CD4-positive, alpha-beta T cell treated with Interleukin-2 at 100 ng/mL for 4 hours (primary cell): ENCODE data around the gene HTT.
"Not testable (repeated sequence)": the region's sequence is repeated elsewhere in the genome, so short reads cannot be mapped to it uniquely, and the experiment has no call there.

Source experiments
- DNase-seq: peaks from one replicate; pipeline ENCODE4 v3.0.0-alpha.2; 2020; ENCODE audit warnings: low spot score

HTT gene

DNA sequence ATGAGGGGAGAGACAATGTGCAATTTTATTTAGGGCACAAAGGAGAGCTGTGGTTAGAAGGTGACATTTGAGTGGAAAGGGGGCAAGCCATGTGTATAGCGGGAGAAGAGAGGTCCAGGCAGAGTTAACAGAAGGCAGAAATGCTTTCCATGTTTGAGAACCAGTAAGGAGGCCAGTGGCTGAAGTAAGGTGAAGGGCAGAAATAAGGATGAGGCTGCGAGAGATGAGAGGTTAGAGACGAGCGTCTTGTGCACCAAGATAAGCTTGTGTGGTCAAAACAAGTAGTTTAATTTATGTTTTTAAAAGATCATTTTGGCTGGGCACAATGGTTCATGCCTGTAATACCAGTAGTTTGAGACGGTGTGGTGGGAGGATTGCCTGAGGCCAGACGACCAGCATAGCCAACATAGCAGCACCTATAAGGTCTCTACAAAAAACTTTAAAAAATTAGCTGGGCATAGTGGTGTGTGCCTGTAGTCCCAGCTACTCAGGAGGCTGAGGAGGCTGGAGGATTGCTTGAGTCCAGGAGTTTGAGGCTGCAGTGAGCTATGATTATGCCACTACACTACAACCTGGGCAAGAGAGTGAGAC is 8.5 kb downstream of the HTT start:
- no peak for DNase-seq

DNA sequence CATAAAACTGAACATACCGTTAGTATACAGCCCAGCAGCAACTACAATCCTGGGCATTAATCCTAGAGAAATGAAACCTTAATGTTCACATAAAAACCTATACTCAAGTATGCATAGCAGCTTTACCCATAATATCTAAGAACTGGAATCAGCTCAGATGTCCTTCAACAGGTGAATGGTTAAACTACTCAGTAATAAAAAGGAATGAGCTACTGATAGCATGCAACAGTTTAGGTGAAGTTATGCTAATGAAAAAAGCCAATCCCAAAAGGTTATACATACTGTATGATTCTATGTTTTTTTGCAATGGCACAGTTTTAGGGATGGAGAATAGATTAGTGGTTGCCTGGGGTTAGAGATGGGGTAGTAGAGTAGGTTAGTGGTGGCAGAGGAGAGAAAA is 9.3 kb downstream of the HTT start:
- DNase-seq, result no peak

DNA sequence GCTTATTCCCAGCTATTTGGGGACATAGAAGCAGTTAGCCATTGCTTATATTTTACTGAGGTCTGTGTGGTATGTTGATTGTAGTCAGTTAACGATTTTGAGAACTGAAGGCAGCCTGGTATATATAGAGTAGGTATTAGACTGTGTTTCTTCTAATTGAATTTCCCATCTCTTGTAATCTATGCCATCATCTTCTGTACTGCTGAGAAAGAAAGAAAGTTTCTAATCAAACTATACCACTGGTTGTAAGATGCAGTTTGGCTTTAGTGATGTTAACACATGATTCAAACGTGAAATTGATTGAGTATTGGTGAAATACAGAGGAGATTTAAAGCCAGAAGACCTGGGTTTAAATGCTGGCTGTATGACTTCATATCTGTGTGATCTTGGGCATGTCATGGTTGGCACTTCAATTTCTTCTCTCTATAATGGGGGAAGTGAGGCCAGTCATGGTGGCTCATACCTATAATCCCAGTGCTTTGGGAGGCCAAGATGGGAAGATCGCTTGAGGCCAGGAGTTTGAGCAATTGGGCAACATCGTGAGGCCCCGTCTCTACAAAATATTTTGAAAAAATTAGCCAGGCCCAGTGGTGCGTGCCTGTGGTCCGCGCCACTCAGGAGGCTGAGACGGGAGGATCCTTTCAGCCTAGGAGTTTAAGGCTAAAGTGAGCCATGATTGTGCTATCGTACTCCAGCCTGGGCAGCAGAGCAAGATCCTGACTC is 11.6 kb downstream of the HTT start:
- DNase-seq, result no peak

DNA sequence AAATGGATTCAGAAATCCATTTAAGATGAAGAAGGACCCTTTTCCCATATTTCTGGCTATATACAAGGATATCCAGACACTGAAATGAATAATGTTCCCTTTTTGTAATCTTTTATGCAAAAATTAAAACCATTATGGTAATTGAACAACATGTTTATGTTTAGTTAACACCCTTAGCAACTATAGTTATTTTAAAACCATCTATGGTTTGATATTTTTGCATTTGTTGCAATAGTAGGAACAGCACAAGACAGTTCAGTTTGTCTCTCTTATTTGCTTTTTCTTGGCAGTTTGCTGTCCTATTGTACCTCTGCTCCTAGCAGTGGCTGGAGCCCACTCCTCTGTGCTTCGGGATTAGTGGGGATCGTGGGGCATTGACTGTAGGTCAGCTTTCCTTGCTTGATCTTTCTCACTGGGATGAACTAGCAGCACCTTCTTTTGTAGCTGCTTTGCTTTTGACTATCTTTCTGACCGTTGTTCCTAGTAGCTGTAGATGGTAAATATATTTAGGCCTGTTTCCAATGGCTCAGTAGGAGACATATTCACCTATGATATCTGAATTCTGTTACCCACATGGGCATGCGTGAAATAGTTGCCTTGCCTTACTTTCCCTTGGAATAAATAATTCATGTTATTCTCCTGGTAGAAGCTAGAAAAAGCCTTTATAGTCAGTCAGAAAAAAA is 12.8 kb downstream of the HTT start:
- no peak for DNase-seq

DNA sequence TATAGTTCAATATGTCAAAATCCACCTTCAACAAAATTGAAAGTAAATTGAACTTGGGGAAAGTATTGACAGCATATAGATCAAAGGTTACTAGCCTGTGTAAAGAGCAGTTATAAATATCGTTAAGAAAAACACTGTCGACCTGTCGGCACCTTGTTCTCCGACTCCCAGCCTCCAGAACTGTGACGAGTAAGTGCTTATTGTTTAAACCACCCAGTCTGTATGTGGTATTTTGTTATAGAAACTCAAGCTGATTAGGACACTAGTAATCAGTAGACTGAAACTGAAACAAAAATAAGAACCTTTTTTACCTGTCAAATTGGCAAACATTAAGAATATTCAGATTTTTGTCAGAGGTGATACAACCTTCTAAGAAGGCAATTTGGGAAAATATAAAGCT is 17.0 kb downstream of the HTT start:
- DNase-seq, result no peak

DNA sequence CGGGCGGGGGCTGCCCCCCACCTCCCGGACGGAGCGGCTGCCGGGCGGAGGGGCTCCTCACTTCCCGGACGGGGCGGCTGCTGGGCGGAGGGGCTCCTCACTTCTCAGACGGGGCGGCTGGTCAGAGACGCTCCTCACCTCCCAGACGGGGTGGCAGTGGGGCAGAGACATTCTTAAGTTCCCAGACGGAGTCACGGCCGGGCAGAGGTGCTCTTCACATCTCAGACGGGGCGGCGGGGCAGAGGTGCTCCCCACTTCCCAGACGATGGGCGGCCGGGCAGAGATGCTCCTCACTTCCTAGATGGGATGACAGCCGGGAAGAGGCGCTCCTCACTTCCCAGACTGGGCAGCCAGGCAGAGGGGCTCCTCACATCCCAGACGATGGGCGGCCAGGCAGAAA is 20.2 kb downstream of the HTT start:
- not testable (repeated sequence) for DNase-seq

DNA sequence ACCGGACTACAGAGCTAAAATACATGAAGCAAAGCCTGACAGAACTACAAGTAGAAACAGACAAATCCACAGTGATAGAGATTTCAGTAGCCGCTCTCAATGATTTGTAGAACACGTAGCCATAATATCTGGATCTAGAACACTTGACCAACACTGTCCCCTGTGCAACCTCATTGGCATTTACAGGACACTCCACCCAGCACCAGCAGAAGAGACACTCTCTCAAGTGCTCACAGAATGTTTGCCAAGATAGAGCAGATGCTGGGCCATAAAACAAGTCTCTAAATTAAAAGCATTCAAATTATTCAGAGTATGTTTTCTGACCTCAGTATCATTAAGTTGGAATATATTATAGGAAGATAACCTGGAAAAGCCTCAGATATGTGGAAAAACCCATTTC is 21.7 kb downstream of the HTT start:
- no peak for DNase-seq

DNA sequence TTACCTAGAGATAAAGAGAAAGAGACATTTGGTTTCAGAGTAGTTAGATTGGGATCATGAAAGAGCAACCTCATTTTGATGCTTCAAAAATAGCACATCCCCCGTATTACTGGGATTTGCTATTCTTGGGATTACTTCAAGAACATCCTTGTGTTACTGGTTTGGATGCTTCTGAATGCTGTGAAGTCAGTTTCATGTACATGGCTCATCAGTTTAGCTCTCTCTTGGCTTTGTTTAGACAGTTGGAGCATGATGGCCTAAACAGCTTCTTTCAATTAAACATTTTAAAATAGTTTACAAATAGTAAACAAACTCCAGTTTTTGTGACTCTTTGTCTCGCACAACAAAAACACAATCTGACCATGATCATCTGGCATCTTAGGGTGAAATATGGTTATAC is 23.9 kb downstream of the HTT start:
- no peak for DNase-seq

DNA sequence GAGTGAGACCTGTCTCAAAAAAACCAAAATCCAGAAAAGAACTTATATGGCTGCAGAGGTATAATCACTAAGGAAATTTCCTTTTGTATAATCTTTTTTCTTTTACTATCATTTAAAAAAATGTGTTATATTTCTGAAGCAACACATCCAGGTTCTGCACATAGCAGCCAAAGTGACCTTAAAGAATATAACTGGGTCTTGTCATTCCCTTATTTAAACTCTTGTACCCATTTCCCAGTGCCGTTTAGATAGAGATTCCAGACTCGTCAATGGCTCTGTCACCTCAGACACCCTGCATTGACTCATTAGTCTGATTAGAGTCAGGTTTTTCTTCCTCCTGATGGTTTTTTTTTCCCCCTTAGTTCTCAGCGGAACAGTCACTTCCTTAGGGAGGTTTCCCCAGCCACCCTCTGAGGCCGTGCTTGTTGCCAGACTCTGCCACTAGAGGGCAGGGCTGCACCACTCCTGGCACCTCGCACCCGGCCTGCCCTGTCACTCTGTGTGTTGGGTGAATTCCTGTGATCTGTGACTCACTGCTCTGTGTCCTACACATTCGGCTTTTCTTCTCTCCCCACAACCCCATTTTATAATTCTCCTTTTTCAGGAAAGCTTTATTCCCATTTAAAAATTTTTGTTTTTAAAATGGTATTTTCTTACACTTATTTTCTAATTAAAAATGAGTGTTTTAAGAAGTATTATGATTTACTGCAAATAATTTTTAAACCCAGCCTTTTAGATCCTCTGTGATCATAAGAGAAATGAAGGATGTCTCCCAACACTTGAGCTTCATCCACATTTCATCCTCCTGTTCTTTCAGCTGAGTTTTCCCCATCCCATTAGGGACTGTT is 32.1 kb downstream of the HTT start:
- DNase-seq, result peak; percentile 91

DNA sequence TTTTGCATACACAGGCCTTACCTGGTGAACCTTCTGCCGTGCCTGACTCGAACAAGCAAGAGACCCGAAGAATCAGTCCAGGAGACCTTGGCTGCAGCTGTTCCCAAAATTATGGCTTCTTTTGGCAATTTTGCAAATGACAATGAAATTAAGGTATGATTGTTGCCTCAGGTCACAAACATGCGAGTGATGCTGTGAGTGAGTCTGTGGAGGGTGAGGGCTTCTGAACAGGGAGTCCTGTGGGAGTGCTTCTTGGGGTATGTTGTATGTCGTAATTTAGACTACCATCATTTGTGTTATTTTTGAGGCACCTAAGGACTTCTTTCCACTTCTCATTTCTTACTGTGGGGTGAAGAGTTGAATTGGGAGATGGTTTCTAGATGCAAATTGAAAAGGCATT is 32.8 kb downstream of the HTT start:
- DNase-seq, result no peak

DNA sequence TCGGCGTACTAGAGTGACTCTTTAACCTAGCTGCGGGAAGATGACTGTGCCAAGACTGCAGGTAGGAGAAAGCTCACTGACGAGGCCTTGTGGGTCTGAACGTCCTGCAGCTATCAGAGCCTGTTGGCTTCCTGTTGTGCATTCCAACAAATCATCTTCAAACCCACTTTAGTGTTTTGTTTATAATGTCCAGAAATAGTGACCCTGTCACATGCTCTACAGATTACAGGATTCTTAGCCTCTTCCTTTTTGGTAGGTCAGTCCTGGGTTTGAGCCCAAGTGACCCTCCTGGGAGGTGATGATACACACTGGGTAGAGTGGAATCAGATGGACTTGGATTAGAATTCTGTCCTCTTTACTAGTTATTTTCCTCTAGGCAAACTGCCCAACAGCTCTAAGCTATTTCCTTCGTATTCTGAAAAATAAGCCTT is 33.2 kb downstream of the HTT start:
- DNase-seq, result no peak

DNA sequence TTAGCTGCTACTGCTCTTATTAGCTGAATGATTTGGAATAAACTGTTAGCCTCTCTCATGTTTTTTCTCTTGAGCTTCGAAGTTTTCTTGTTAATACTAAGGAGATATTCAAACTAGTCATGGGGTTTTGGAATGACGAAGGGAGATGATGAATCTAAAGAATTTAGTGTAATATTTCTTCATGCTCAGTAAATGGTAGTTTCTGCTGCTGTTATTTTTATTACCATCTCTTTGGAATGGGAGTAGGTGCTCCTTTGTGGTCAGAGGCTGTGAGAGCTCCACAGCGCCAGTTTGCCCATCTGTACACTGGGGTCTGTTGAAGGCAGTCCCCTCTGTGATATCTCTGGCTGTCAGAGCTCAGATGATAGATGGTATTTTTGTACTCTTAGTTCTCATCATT is 33.7 kb downstream of the HTT start:
- no peak for DNase-seq

DNA sequence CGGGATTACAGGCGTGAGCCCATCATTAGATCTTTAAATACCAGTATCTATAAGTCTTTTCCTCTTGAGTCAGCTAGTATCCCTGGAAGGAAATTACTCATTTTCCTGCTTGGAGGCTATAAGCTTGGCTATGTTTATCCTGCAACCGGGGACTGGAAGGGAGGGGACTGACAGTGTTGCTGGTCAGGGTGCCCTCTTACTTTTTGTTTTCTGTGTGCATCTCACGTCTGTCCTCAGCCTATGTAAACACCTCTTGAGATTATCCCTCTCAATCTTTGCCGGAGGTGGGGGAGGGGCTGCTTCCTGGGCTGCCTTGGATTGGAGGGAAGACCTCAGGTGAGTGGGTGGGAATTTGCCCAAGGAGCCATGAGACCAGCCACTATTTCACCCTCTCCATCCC is 37.0 kb downstream of the HTT start:
- no peak for DNase-seq

DNA sequence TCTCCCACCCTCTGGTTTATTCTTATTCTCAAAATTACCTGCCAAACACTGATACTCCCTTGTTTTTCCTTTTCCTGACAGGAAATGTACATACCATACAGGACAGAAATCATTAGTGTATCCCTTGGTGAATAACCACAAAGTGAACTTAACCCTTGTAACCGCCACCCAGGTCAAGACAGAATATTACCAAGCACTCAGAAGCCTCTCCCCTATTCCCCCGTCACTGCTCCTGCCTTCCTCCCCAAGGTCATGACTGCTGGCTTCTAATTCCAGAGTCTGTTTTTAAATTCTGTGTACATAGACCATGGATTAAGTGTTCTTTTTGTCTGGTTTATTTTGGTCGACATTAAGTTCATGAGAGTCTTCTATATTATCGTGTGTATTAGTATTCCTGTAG is 37.7 kb downstream of the HTT start:
- DNase-seq, result no peak

DNA sequence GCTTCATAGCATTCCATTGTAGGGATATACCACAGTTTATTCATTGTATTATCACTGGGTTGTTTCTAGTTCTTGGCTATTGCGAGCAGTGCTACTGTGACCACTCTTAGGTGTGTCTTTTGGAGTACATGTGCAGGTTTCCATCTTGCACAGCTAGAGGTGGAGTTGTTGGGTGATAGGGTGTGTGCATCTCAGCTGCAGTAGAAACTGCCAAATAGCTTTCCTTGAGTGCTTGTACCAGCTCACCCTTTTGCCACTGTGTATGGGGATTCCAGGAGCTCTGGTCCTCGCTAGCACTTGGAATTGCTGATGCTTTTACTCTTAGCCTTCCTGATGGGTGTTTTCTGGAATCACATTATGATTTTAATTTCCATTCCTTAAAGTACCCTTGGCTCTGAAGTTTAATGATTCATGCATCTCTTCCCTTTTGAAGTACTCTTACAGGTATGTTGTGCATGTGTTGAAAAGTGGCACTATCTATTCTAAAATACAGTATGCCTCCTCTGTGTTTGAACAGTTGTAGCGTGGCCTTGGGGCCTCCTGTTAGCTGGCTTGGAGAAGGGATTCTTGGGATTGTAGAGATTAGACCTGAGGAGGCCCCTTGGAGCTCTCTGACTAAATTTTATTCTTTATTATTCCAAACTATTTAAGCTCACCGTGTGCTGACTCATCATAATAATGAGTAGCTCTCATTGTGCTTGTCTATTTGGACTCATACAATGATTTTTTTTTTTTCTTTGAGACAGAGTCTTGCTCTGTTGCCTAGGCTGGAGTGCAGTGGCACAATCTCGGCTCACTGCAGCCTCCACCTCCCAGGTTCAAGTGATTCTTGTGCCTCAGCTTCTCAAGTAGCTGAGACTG is 38.4 kb downstream of the HTT start:
- no peak for DNase-seq

DNA sequence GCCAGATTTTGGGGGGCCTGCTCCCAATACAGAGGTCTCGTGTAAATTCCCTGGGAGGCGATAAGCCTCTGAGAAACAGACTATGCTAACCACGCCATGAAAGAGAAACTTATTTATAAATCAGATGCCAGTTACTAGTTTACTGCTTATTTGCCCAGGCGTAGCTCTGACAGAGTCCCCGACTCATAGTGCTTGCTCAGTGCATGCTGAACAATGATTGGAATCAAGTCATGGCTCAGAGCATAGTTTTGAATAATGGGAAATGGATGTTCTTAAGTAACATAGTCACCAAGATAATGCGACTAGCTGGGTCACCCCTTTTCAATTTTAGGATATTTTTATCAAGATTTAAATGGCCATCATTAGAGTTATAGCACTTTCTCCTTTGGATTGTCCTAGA is 39.9 kb downstream of the HTT start:
- DNase-seq, result no peak

DNA sequence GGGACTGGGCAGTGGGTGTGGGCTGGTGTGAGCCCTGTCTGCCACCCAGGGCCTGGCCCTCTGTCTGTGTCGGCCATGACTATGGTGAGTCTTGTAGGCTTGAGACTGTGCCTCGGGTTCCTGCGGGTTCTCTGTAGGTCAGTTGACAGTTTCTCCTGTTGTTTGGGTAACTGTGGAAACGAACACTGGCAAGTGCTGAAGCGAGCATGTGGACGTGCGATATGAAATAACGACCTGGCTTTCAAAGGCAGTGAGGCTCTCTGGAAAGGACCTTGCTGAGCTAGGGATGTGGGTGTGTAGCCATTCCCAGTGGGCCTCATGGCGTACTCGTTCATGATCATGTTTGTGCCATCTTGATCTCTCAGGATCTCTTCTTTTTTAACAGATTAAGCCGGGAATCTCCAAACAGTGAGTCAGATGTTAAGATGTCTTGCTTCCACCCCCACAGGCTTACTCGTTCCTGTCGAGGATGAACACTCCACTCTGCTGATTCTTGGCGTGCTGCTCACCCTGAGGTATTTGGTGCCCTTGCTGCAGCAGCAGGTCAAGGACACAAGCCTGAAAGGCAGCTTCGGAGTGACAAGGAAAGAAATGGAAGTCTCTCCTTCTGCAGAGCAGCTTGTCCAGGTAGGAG is 41.3 kb downstream of the HTT start:
- no peak for DNase-seq

DNA sequence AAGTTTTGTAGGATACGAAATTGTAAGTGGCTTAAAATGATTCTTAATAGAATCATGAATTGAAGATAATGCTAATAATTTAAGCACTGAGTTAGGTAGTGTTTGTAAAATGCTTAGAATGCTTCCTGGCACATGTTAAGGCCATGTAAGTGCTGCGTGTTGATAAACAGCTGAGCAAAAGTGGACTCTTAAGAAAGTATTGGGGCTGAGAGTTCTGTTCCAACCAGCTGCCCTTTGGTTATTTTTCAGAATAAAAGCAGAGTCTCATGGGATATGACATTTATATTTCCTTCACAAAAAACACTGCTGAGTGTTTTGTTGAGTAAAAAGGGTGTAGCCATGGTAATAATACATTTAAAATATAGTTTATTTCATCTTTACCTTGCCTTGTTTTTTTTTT is 42.5 kb downstream of the HTT start:
- no peak for DNase-seq

DNA sequence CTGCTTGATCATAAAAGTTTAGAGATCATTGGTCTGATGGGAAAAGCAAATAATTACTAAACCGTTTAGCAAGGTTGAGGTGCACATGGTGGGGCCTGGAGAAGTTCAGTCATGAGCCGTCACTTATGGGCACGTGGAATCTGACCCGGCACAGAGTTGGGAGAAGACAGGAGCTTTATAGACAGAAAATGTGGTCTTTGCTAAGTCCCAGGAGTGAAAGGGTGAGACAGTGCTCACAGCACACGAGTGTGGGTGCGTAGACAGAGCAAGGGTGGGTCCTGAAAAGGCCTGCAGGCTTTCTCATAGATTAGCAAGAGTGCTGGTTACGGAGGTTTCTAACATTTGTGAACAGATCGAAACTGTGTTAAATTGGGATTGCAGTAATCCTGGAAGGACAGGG is 43.8 kb downstream of the HTT start:
- no peak for DNase-seq

DNA sequence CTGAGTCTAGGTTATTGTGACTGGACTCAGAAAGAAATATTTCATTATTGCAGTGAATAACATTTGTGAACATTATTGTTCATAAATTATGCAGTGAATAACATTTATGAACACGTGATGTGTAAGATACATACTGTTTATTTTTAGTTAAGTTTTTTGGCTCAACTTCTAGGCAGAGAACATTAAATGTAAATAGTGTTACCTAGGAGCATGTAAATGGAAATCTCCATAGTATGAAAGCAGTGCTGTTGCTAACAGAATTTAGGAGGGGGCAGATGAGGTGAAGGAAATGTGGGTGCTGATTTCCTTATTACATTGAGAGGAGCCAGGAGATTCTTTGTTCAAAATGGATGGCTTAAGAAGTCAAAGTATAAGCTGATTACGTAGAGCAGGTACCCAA is 45.0 kb downstream of the HTT start:
- DNase-seq, result no peak

DNA sequence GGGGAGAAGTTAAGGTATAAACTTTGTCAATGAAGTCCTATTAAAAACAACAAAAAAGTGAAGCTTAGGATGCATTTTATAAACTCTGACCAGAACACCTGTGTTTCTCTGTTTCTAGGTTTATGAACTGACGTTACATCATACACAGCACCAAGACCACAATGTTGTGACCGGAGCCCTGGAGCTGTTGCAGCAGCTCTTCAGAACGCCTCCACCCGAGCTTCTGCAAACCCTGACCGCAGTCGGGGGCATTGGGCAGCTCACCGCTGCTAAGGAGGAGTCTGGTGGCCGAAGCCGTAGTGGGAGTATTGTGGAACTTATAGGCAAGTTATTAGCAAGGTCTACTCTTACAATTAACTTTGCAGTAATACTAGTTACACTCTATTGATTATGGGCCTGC is 46.6 kb downstream of the HTT start:
- no peak for DNase-seq
